Left renal pelvis (tissue), 4 donors: ENCODE results near the gene CENPVL3. TPM values are rescaled to one million over a fixed set of nuclear protein-coding genes. Genes with fewer than 3 reads are reported as not detected.
"Not testable (repeated sequence)": the region's sequence is repeated elsewhere in the genome, so short reads cannot be mapped to it uniquely, and the experiment has no call there.

Experiments
- DNase-seq, 4 donors: peaks; one replicate each; pipeline ENCODE4 v3.0.0-alpha.2; 2013; ENCODE audit warnings: low read depth in 4 of 4, low spot score in 3 of 4
- polyA plus RNA-seq, 4 donors: library from polyadenylated mRNA; unstranded; fragments of 120-200 nt; gene quantifications; one replicate each; pipeline ENCODE4 v1.2.1, GENCODE V29; 2013; ENCODE audit not compliant: insufficient read length in 4 of 4

The CENPVL3 gene
- polyA plus RNA-seq = 1 to 10 TPM in 3 of 4 donors, under 1 TPM in 1; 0.40 to 2.1 (median 1.3) TPM

DNA sequence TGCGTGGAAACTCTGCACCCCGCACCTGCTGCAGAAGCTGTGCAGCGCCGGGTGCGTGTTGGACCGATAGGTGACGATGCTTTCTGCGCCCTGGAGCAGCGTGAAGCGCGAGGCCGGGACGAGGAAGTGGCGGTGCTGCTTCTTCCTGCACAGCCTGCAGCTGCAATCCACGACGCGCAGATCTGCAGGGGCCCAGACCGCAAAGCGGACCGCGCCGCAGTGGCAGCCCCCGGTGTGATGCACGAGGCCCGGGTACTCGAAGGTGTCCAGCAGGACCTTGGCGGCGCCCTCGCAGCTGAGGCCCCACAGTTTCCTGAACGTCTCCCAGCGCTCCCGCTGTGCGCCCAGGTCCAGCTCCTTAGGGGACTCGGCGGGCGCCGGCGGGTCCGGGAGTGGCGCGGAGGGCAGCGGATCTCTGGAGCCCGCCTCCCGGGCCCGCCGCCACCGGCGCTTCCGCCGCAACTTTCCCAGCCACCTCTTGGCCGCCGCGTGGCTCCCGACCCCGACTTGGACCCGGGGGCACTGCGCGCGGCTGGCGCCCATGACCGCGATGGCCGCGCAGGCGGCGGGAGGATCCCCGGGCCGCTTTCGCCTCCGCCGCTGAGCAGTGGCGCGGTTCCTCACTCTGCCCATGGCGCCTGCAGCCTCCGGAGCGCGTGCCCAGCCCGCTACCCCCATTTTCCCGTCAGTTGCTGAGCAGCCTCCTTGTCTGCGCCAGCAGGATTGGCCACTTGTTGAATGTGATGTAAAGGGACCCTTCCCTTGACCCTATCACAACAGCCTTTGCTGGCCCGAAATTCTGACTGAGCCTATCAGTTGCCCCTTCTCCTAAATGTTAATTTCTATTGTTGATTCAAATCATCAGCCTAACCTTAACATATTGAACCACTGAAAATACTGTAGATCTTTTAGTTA lies at the start of gene CENPVL3:
TSS of gene CENPVL3 (minus strand) at position 672 of the 915 bp plus-strand sequence. CDS start at position 633, 39 bp downstream.
- not testable (repeated sequence) for DNase-seq

DNA sequence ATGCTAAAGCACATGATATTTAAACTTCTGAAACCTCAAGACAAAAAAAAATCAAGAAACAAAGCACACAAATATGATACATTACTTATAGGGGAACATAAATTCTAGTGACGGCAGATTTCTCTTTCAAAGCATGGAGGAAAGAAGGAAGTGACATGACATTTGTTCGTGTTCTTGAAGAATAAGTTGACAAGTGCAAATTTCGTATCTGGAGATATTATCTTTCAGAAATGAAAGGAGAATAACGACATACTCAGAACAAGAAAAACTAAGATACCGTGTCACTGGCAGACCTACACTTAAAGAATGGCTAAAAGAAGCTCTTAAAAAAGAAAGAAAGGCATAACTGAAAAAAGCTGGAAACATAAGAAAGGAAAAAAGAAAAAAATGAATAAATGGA lies 47.3 kb upstream of the CENPVL3 start:
- DNase-seq = no peak

DNA sequence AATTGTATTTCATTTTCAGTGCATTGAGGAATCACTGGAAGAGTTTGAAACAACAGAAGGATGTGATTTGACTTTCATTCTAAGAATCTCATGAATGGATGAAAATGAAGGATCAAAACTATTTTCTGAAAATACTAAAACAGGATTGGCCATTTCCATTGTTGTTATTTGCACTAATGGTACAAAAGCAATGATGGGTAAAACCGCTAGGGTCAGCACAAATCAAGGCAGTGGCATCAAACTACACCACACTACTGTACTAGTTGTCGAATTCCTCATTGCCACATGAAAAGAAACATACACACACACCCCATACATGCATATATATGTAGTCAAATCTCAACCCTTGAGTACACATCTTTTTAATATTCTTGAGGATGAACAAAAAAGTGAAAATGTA lies 24.7 kb upstream of the CENPVL3 start:
- DNase-seq = no peak

- peak in 2 of 4 donors; percentile 5 to 14 for DNase-seq
These were observed 22.8 kb upstream of the CENPVL3 start for GRCh38 chrX:51641421-51642021.

GRCh38 chrX:51636511-51636910 lies 17.8 kb upstream of the CENPVL3 start:
- DNase-seq = not testable (repeated sequence)

DNA sequence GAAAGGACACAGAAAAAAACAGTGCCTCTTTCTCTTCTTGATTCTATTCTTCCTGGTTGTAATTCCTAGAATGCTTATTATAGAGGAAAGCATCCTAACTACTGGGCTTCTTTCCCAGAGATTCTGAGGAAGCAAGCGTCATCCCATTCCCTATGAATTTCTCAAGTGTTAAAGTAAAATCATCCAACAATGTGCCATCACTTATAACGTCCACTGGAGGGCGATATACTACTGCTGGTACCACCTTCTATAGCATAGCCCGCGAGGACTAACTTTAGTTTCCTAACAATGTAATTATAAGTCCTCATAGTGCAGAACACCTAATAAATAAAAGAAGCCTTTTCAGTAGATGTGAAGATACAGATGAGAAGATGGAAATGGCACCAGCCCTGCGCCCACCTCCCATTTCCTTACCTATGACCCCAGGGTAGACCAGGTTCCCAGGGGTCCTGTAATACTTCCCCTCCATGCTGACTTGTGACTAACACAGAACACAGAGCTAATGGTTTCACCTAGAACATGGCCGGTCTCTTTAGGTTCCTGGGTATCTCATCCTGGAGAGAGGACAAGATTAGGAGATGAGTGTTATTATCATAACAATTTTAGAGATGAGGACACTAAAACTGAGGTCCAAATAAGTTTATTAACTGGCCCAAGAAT lies 4.2 kb downstream of the CENPVL3 start:
- peak in 1 of 4 donors; percentile 0 for DNase-seq

DNA sequence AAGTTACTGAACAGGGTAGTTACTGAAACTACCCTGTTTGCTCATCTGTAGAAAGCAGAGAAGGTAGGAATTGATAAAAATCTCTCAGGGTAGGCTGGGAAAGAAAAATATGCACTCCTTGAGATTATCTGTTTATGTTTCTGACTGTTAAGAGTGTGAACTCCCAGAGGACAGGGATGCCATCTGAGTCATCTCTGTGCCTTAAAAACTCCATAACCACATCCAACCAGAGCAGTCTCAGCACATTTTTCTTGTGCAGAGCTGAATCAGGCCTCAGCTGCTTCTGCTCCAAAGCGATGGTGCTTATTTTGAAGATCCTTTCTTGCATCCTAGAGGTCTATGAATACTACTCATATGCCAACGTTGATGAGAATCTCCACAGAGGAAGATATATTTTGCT lies 9.9 kb downstream of the CENPVL3 start:
- DNase-seq = no peak

- DNase-seq = no peak
These were observed 10.6 kb downstream of the CENPVL3 start for GRCh38 chrX:51608126-51608525.

GRCh38 chrX:51606446-51606845 lies 12.3 kb downstream of the CENPVL3 start:
- DNase-seq = no peak

DNA sequence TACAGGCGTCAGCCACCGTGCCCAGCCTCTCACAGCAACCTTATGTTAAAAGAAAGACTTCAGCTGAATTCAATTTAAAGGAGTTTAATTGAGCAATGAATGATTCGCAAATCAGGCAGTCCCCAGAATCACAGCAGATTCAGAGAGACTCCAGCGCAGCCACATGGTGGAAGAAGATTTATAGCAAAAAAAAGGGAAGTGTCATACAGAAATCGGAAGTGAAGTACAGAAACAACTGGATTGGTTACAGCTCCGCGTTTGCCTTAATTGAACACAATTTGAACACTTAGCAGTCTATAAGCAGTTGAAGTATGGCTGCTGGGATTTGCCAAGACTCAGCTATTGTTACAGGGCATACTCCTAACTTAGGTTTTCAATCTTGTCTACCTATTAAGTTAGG lies 19.8 kb downstream of the CENPVL3 start:
- no peak for DNase-seq

DNA sequence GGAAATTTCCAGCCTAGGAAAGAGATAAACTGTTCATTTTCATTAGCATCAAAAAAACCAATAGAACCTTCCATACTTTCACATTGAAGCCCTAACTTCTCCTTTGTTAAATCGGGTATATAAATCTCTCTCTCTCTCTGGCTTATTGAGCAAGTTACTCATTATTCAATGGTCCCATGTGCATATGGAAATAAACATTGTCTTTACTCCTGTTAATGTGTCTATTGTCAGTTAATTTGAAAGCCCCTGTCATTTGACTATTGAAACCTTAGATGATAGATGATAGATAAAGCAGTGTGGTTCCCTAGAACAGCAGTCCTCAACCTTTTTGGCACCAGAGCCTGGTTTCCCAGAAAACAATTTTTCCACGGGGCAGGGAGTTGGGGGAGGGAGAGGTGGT lies 46.8 kb downstream of the CENPVL3 start:
- DNase-seq = no peak

DNA sequence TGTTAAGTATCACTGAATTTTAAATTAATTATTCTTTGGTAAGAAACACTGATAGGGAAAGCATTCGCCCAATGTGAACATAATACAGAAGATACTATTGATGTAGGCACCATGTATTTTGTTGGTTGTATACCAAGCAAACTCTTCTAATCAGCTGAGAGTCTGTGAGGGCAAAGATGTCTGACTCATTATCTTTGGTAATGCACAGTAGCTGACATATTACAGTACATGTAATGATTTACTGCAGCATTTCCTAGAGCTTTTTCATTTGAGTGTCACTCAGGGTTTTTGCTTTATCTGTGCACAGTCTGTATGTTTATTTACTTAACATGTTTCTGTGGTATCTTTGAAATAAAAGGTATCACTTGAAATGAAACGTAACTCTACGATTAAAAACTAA lies 49.2 kb downstream of the CENPVL3 start:
- no peak for DNase-seq

- DNase-seq = no peak
These were observed 50.1 kb downstream of the CENPVL3 start for GRCh38 chrX:51568586-51568985.

Other genes starting within 250 kb of the CENPVL3 start
- gene NUDT11, start 122.3 kb downstream of the CENPVL3 start, polyA plus RNA-seq = 10 to 100 TPM; 12.5 to 24.4 (median 16.0) TPM
- gene CENPVL2, start 63.9 kb upstream of the CENPVL3 start, polyA plus RNA-seq = under 1 TPM in 3 of 4 donors, not detected in 1; 0.16 to 0.34 (median 0.32) TPM
- gene CENPVL1, start 91.6 kb upstream of the CENPVL3 start, polyA plus RNA-seq = under 1 TPM in 3 of 4 donors, not detected in 1; 0.16 to 0.34 (median 0.32) TPM
- gene GSPT2, start 124.5 kb upstream of the CENPVL3 start, polyA plus RNA-seq = 10 to 100 TPM; 16.4 to 24.2 (median 20.5) TPM